Embryonic facial prominence (tissue), 1 donor: ENCODE results near the gene FN3K.

ENCODE experiments used
- DNase-seq: peaks from one replicate; pipeline ENCODE4 v3.0.0-alpha.2; 2016; ENCODE audit errors: extremely low spot score

FN3K gene

GRCh38 chr17:82795615-82796014, 60.2 kb downstream of the FN3K start:
- no peak for DNase-seq

- no peak for DNase-seq
Observed at GRCh38 chr17:82797061-82797460, 61.6 kb downstream of the FN3K start.

- DNase-seq = no peak
Observed at GRCh38 chr17:82798752-82799151, 63.3 kb downstream of the FN3K start.

- DNase-seq = no peak
Observed at GRCh38 chr17:82799591-82799990, 64.2 kb downstream of the FN3K start.
